GM18861 (cell line): ENCODE measurements around the gene LSM11.
"Not testable (repeated sequence)": the region's sequence is repeated elsewhere in the genome, so short reads cannot be mapped to it uniquely, and the experiment has no call there.

Experiments used
- ATAC-seq: cut with Tn5 transposase; IDR thresholded peaks from one replicate; pipeline ENCODE4 v1.9.1; 2021; ENCODE audit not compliant: unreplicated experiment

LSM11 gene

GRCh38 chr5:157743163-157744050 lies at the start of gene LSM11:
LSM11 (plus strand) TSS chr5:157743712; CDS start chr5:157743751, 39 bp downstream.
- ATAC-seq, result peak; percentile 92

- not testable (repeated sequence) for ATAC-seq
Observed at GRCh38 chr5:157693816-157694215, 49.7 kb upstream of the LSM11 start.

- ATAC-seq, result not testable (repeated sequence)
Observed at GRCh38 chr5:157696154-157696553, 47.4 kb upstream of the LSM11 start.

- not testable (repeated sequence) for ATAC-seq
Observed at GRCh38 chr5:157698674-157699073, 44.8 kb upstream of the LSM11 start.

- no peak for ATAC-seq
Observed at GRCh38 chr5:157703736-157704135, 39.8 kb upstream of the LSM11 start.

- ATAC-seq, result no peak
Observed at GRCh38 chr5:157708866-157709265, 34.6 kb upstream of the LSM11 start.

GRCh38 chr5:157709346-157709745 lies 34.2 kb upstream of the LSM11 start:
- no peak for ATAC-seq

GRCh38 chr5:157710431-157710830 lies 33.1 kb upstream of the LSM11 start:
- ATAC-seq, result no peak

GRCh38 chr5:157710882-157711281 lies 32.6 kb upstream of the LSM11 start:
- ATAC-seq, result no peak

GRCh38 chr5:157713830-157714595 lies 29.5 kb upstream of the LSM11 start:
- no peak for ATAC-seq

- no peak for ATAC-seq
Observed at GRCh38 chr5:157714596-157714864, 29.0 kb upstream of the LSM11 start.

- peak; percentile 74 for ATAC-seq
Observed at GRCh38 chr5:157718519-157718918, 25.0 kb upstream of the LSM11 start.

- no peak for ATAC-seq
Observed at GRCh38 chr5:157719245-157719644, 24.3 kb upstream of the LSM11 start.

- no peak for ATAC-seq
Observed at GRCh38 chr5:157721159-157721558, 22.4 kb upstream of the LSM11 start.

- ATAC-seq, result not testable (repeated sequence)
Observed at GRCh38 chr5:157722895-157723294, 20.6 kb upstream of the LSM11 start.

- not testable (repeated sequence) for ATAC-seq
Observed at GRCh38 chr5:157726607-157727006, 16.9 kb upstream of the LSM11 start.

- not testable (repeated sequence) for ATAC-seq
Observed at GRCh38 chr5:157727858-157728257, 15.7 kb upstream of the LSM11 start.

- ATAC-seq, result peak; percentile 74
Observed at GRCh38 chr5:157729858-157730257, 13.7 kb upstream of the LSM11 start.

GRCh38 chr5:157730900-157731271 lies 12.6 kb upstream of the LSM11 start:
- ATAC-seq, result no peak

- peak; percentile 82 for ATAC-seq
Observed at GRCh38 chr5:157731272-157732129, 12.0 kb upstream of the LSM11 start, which contains the start of gene THG1L. THG1L (plus strand) TSS chr5:157731420; CDS start chr5:157731441, 21 bp downstream.

- ATAC-seq, result no peak
Observed at GRCh38 chr5:157732130-157732514, 11.4 kb upstream of the LSM11 start.
